CD14-positive monocyte (primary cell): ENCODE data around the gene PRKAB1. TPM values are rescaled to one million over a fixed set of nuclear protein-coding genes. Genes with fewer than 3 reads are reported as not detected.

Source experiments
- DNase-seq, 3 donors: peaks; one replicate each; pipeline ENCODE4 v3.0.0-alpha.2; 2011 to 2022
- H2AFZ ChIP-seq: 2 replicates; pipeline ENCODE4 v1.6.0; 2012; ENCODE audit warnings: mild to moderate bottlenecking, low read depth, low read length, inconsistent platforms; ENCODE audit not compliant: insufficient read depth, poor library complexity, severe bottlenecking
- H3K27ac ChIP-seq, 2 donors: 1 replicate in 1 of 2; 2 replicates in 1 of 2; pipeline ENCODE4 v1.5.1; 2012 to 2013; ENCODE audit warnings: low read length in 2 of 2, control low read depth in 1 of 2, inconsistent platforms in 1 of 2, low read depth in 1 of 2, mild to moderate bottlenecking in 1 of 2
- H3K27me3 ChIP-seq, 2 donors: one replicate each; pipeline versions ENCODE4 v1.6.0 to v1.6.1; 2011 to 2013; ENCODE audit warnings: low read length in 2 of 2; ENCODE audit not compliant: control insufficient read depth in 2 of 2, insufficient read depth in 2 of 2
- H3K36me3 ChIP-seq, 2 donors: replicated peaks in 1 of 2; 1 replicate in 1 of 2; 2 replicates in 1 of 2; pipeline versions ENCODE4 v1.5.1 to v1.6.1; 2012 to 2013; ENCODE audit warnings: low read length in 2 of 2, control low read depth in 1 of 2, inconsistent platforms in 1 of 2, mild to moderate bottlenecking in 1 of 2; ENCODE audit not compliant: insufficient read depth in 2 of 2, control insufficient read depth in 1 of 2
- H3K4me1 ChIP-seq, 2 donors: 1 replicate in 1 of 2; 2 replicates in 1 of 2; pipeline versions ENCODE4 v1.5.1 to v1.6.1; 2012 to 2013; ENCODE audit warnings: low read length in 2 of 2, control low read depth in 1 of 2, inconsistent platforms in 1 of 2, mild to moderate bottlenecking in 1 of 2, moderate library complexity in 1 of 2; ENCODE audit not compliant: insufficient read depth in 2 of 2, control insufficient read depth in 1 of 2
- H3K4me2 ChIP-seq: replicated peaks from 2 replicates; pipeline ENCODE3; 2012; ENCODE audit warnings: low read length, moderate library complexity, mild to moderate bottlenecking; ENCODE audit not compliant: poor library complexity, severe bottlenecking; ENCODE audit errors: extremely low read depth
- H3K4me3 ChIP-seq, 3 experiments: fragments of 200-600 bp in 1 of 3; sonication (generic) in 1 of 3; replicated peaks in 1 of 3; 1 replicate in 2 of 3; 2 replicates in 1 of 3; pipeline ENCODE4 v1.5.1; 2011 to 2013; ENCODE audit warnings: low read length in 3 of 3, mild to moderate bottlenecking in 3 of 3, control low read depth in 2 of 3, low read depth in 2 of 3, inconsistent platforms in 1 of 3, moderate library complexity in 1 of 3
- H3K79me2 ChIP-seq: 2 replicates; pipeline ENCODE4 v1.6.0; 2012; ENCODE audit warnings: mild to moderate bottlenecking, control low read depth, inconsistent platforms, low read length, moderate library complexity; ENCODE audit not compliant: insufficient read depth
- H3K9ac ChIP-seq: 2 replicates; pipeline ENCODE4 v1.6.0; 2017; ENCODE audit warnings: low read length, mild to moderate bottlenecking; ENCODE audit not compliant: insufficient read depth, poor library complexity, severe bottlenecking
- H3K9me3 ChIP-seq, 2 donors: replicated peaks in 1 of 2; 1 replicate in 1 of 2; 2 replicates in 1 of 2; pipeline versions ENCODE4 v1.5.1 to v1.6.1; 2012 to 2013; ENCODE audit warnings: low read length in 2 of 2, control low read depth in 1 of 2; ENCODE audit not compliant: control insufficient read depth in 1 of 2, insufficient read depth in 1 of 2
- H4K20me1 ChIP-seq: 2 replicates; pipeline ENCODE4 v1.6.0; 2012; ENCODE audit warnings: mild to moderate bottlenecking, low read length, control low read depth, moderate library complexity; ENCODE audit not compliant: insufficient read depth
- H3K27ac Mint-ChIP-seq, 7 donors: one replicate each; pipeline ENCODE4 v1.8.0; 2020; ENCODE audit warnings: mild to moderate bottlenecking in 7 of 7, mixed read lengths in 7 of 7, moderate library complexity in 6 of 7, inconsistent platforms in 2 of 7
- H3K27me3 Mint-ChIP-seq, 3 donors: one replicate each; pipeline ENCODE4 v1.8.0; 2021 to 2022; ENCODE audit warnings: low read depth in 3 of 3, mild to moderate bottlenecking in 3 of 3, mixed read lengths in 3 of 3, moderate library complexity in 3 of 3, inconsistent platforms in 1 of 3
- H3K36me3 Mint-ChIP-seq, 2 donors: one replicate each; pipeline ENCODE4 v1.8.0; 2020; ENCODE audit warnings: mixed read lengths in 2 of 2, inconsistent platforms in 1 of 2, mild to moderate bottlenecking in 1 of 2
- H3K4me1 Mint-ChIP-seq: one replicate; pipeline ENCODE4 v1.8.0; 2020; ENCODE audit warnings: mild to moderate bottlenecking, mixed read lengths
- H3K4me3 Mint-ChIP-seq, 2 donors: one replicate each; pipeline ENCODE4 v1.8.0; 2020; ENCODE audit warnings: mild to moderate bottlenecking in 2 of 2, mixed read lengths in 2 of 2, moderate library complexity in 1 of 2
- H3K9me3 Mint-ChIP-seq, 7 donors: one replicate each; pipeline ENCODE4 v1.8.0; 2020 to 2022; ENCODE audit warnings: mixed read lengths in 7 of 7, mild to moderate bottlenecking in 6 of 7, moderate library complexity in 6 of 7, inconsistent platforms in 2 of 7
- WGBS: methylation state at CpG from one replicate; pipeline ENCODE4 v1.1.5; 2013; ENCODE audit warnings: missing lambda C conversion rate; ENCODE audit not compliant: insufficient coverage; 5-methylcytosine and 5-hydroxymethylcytosine counted together
- intact Hi-C, 2 donors: fragments of 100-400 bp; cut with micrococcal nuclease; formaldehyde crosslinking; loops; one replicate each; pipeline versions ENCODE4 v1.15.0 to v1.15.1; 2023
- polyA plus RNA-seq, 3 donors: library from polyadenylated mRNA; depleted of rRNA in 1 of 3; unstranded in 2 of 3; stranded (reverse) in 1 of 3; fragments of 300-500 nt in 2 of 3; fragments of >200 nt in 1 of 3; fragmentation: Illumina TruSeq in 2 of 3; gene quantifications; 1 replicate in 2 of 3; 2 replicates in 1 of 3; pipeline ENCODE4 v1.2.3, GENCODE V29; 2012 to 2021
- TF ChIP-seq, protein P1 (sequence below): fragments of 200-600 bp; IDR thresholded peaks from one replicate; pipeline ENCODE4 v1.8.0; 2022; ENCODE audit warnings: antibody characterized with exemption, mild to moderate bottlenecking

The PRKAB1 gene
- polyA plus RNA-seq, 3 donors = 20.5 to 35.9 (median 23.0) TPM

DNA sequence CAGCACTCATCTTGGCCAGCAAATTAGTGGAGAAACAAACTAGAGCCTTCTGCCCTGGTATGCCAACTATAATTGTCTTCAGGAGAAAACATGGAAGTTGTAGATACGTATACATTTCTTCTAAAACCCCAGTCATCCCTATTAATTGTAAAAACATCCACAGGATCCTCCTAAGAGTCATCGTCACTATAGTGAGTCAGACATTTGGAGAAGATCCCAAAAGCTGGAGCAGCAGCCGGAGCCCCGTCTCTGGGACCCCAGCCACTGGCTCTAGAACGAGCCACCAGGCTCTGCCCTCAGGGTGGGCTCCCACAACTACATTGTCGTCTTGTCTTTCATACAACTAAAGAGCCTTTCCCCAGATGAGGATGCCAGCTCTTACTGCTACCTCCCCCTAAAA, 15.5 kb downstream of the PRKAB1 start:
- Histone ChIP-seq H3K4me1 (peaks cover 15 to 20% of the 10 kb centered on the region in 2 donors), H3K4me2 (no peak overlapping the region)
- no peak overlapping the region for H3K4me3 Mint-ChIP-seq

DNA sequence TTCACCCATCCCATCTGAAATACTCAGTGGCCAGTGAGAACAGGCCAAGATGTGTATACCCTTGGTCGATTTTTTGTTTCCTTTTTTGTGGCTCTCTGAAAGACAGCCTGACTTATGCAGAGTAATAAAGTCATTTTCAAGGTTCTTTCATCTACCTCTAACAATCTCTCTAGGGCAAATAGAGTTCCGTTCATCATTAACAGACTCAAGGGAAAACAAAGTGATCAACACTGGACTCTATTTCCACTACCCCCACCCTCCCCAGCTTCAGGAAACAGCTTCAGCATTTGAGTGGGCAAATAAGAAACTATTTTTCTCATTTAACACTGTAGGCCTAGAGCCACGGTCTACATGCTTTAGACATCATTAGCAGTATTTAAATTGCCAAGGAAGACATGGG, 15.9 kb downstream of the PRKAB1 start:
- no peaks in the 10 kb centered on the region for H4K20me1 ChIP-seq
- H3K9ac ChIP-seq = no peak overlapping the region
- H3K27me3 ChIP-seq = no peaks in the 10 kb centered on the region
- no peak overlapping the region for H3K4me2 ChIP-seq
- peaks cover 15 to 20% of the 10 kb centered on the region in 2 donors for H3K4me1 ChIP-seq
- WGBS = 90% methylated on average over 2 of the region's 3 CpGs
- TF ChIP-seq, protein P1, sequence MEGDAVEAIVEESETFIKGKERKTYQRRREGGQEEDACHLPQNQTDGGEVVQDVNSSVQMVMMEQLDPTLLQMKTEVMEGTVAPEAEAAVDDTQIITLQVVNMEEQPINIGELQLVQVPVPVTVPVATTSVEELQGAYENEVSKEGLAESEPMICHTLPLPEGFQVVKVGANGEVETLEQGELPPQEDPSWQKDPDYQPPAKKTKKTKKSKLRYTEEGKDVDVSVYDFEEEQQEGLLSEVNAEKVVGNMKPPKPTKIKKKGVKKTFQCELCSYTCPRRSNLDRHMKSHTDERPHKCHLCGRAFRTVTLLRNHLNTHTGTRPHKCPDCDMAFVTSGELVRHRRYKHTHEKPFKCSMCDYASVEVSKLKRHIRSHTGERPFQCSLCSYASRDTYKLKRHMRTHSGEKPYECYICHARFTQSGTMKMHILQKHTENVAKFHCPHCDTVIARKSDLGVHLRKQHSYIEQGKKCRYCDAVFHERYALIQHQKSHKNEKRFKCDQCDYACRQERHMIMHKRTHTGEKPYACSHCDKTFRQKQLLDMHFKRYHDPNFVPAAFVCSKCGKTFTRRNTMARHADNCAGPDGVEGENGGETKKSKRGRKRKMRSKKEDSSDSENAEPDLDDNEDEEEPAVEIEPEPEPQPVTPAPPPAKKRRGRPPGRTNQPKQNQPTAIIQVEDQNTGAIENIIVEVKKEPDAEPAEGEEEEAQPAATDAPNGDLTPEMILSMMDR = no peak
- H3K9me3 ChIP-seq = no peaks in the 10 kb centered on the region
- Mint-ChIP-seq H3K4me1 (peaks cover 15% of the 10 kb centered on the region), H3K27me3 (no peaks in the 10 kb centered on the region), H3K9me3 (no peaks in the 10 kb centered on the region), H3K4me3 (no peak overlapping the region), H3K36me3 (peaks cover 47 to 69% of the 10 kb centered on the region in 2 donors), H3K27ac (peak overlapping the region in 2 of 7 donors; percentile 46 to 59)
- H3K36me3 ChIP-seq = peaks cover 30 to 86% of the 10 kb centered on the region in 2 donors
- no peak overlapping the region for H3K4me3 ChIP-seq
- intact Hi-C loops = no loop called here
- peak overlapping the region in 1 of 2 donors; percentile 88 for H3K27ac ChIP-seq
- H2AFZ ChIP-seq = no peak overlapping the region
- no peak for DNase-seq
- no peaks in the 10 kb centered on the region for H3K79me2 ChIP-seq

More for the DNA sequence above, 15.5 kb downstream of the PRKAB1 start:
- Histone ChIP-seq H3K27me3 (no peaks in the 10 kb centered on the region), H4K20me1 (no peaks in the 10 kb centered on the region), H3K36me3 (peaks cover 34 to 86% of the 10 kb centered on the region in 2 donors), H3K79me2 (no peaks in the 10 kb centered on the region), H3K4me3 (no peak overlapping the region), H3K9me3 (no peaks in the 10 kb centered on the region), H3K27ac (peak overlapping the region in 1 of 2 donors; percentile 88), H2AFZ (peak overlapping the region; percentile 55), H3K9ac (no peak overlapping the region)
- peak overlapping the region in 2 of 7 donors; percentile 46 to 59 for H3K27ac Mint-ChIP-seq
- H3K4me1 Mint-ChIP-seq = peaks cover 15% of the 10 kb centered on the region
- 97% methylated on average over 5 of the region's 6 CpGs for whole genome bisulfite sequencing
- TF ChIP-seq, protein P1 = no peak
- no peak for DNase-seq
- no peaks in the 10 kb centered on the region for H3K27me3 Mint-ChIP-seq
- intact Hi-C loops = no loop called here
- no peaks in the 10 kb centered on the region for H3K9me3 Mint-ChIP-seq
- H3K36me3 Mint-ChIP-seq = peaks cover 50 to 69% of the 10 kb centered on the region in 2 donors
